Stimulated activated CD4-positive, alpha-beta T cell treated with anti-CD3 and anti-CD28 coated beads, Interleukin-12 subunit alpha, Interleukin-12 subunit beta, amount 100 ng/mL, for 24 hours (primary cell): ENCODE measurements around the gene ATOH8.
"Not testable (repeated sequence)": the region's sequence is repeated elsewhere in the genome, so short reads cannot be mapped to it uniquely, and the experiment has no call there.

Experiments
- DNase-seq, 2 experiments: peaks; one replicate each; pipeline ENCODE4 v3.0.0-alpha.2; 2020; ENCODE audit warnings: low read depth in 2 of 2

Gene ATOH8

DNA sequence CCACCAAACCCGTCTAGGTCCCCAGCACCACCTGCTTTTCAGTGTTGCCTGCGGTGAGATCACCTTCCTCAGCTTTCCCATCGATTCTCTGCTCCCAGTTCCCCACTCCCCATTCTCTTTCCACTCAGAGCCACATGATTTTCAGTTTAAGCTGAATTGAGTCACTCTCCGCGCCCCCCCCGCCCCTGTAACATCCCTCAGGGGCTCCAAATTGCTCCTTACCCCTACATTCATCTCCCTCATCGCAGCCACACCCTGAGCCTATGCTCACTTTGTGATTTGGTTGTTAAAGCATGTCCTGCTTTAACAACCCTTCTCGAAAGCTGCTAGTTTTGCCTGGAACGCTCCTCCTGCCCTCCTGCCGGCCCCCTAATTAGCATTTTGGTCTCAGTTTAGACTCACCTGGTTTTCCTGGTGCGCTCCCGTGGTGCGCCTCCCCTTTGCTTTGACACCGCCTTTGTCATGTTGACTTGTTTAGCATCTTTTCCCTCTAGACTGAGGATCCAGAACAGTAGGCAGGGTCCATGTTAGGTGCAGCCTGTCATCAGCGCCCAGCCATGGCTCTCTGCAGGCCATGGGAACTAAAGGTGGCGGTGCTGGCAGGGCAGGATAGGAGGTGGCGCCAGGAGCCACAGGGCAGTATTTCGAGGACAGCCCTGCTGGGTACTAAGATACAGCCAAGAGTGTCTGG lies 74.2 kb downstream of the ATOH8 start:
- DNase-seq = no peak

DNA sequence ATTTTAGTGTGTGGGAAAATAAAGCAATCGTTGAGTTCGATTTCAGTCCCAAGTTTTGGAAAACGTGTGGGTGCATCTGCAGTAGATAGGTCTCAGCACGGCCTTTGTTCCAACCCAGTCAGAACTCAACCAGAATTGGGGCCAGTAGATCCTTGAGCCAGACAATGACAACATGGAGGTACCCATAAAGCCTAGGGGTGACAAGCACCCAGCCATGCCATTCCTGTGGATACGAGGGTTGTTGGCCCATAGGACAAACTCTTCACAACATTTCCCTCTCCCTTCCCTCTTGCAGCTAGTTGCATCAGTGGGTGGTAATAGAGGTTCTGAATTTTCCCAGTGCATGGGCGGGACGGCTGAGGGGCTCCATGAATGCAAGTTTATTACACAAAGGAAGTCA lies 74.9 kb downstream of the ATOH8 start:
- DNase-seq = no peak

DNA sequence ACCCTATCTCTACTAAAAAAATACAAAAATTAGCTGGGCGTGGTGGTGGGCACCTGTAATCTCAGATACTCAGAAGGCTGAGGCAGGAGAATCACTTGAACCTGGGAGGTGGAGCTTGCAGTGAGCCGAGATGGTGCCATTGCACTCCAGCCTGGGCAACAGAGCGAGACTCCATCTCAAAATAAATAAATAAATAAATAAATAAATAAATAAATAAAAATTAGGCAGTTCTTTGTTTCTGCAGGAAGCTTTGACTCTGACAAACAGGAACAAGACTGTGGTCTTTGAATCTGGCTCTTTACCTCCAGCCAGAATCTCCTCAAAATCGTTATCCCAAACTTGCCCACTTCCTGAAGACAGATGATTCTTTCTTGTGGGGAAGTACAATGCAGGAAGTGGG lies 75.6 kb downstream of the ATOH8 start:
- DNase-seq = not testable (repeated sequence)

GRCh38 chr2:85830645-85831044 lies 76.9 kb downstream of the ATOH8 start:
- no peak for DNase-seq

- DNase-seq = no peak
Observed at GRCh38 chr2:85831735-85832134, 77.9 kb downstream of the ATOH8 start.

- no peak for DNase-seq
Observed at GRCh38 chr2:85834466-85834865, 80.7 kb downstream of the ATOH8 start.
